ENCODE data around the gene LLCFC1.

DNA sequence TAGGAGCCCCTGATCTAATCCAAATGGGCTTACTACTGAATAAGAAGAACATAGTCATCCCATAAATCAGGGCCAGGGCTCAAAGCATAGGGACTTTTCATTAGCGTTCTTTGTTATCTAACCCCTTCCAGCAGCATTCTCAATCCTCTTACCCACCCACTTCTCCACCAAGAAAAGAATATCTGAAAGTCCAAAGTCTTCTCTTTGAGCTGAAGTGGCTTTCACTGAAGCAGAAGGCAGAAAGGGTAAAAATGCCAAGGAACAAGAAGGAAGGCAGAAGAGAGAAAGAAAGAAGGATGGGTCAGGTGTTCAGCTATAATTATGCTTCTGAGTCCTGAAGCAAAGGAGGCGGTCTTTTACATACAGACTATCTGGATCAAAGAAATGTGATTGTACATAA lies 15.9 kb upstream of the LLCFC1 start:
- TF ChIP-seq, protein P1, sequence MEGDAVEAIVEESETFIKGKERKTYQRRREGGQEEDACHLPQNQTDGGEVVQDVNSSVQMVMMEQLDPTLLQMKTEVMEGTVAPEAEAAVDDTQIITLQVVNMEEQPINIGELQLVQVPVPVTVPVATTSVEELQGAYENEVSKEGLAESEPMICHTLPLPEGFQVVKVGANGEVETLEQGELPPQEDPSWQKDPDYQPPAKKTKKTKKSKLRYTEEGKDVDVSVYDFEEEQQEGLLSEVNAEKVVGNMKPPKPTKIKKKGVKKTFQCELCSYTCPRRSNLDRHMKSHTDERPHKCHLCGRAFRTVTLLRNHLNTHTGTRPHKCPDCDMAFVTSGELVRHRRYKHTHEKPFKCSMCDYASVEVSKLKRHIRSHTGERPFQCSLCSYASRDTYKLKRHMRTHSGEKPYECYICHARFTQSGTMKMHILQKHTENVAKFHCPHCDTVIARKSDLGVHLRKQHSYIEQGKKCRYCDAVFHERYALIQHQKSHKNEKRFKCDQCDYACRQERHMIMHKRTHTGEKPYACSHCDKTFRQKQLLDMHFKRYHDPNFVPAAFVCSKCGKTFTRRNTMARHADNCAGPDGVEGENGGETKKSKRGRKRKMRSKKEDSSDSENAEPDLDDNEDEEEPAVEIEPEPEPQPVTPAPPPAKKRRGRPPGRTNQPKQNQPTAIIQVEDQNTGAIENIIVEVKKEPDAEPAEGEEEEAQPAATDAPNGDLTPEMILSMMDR (IDR thresholded peaks at IDR 0.05; ENCODE audit: control extremely low read depth in 1 of 3, insufficient read depth in 1 of 3, low read depth in 1 of 3, low read length in 3 of 3) = no peak
- TF ChIP-seq CBX5 (IDR thresholded peaks at IDR 0.05; ENCODE audit: low read depth, low read length) (no peak), POLR2AphosphoS5 (IDR thresholded peaks at IDR 0.05; ENCODE audit: low read depth, low read length) (no peak), RXRA (IDR thresholded peaks at IDR 0.05; ENCODE audit: insufficient read depth, low read depth, low read length) (no peak), RFX5 (IDR thresholded peaks at IDR 0.05; ENCODE audit: borderline replicate concordance, low read depth, low read length) (no peak), POLR2A (IDR thresholded peaks at IDR 0.05; ENCODE audit: control extremely low read depth in 1 of 2, low read depth in 2 of 2, low read length in 2 of 2) (no peak), EZH2 (IDR thresholded peaks at IDR 0.05; ENCODE audit: low read depth, low read length, severe bottlenecking) (no peak), CEBPB (IDR thresholded peaks at IDR 0.05; ENCODE audit: low read depth, low read length) (no peak)
